Stimulated activated CD4-positive, alpha-beta T cell treated with anti-CD3 and anti-CD28 coated beads, TNF-alpha, amount 100 ng/mL, for 48 hours (primary cell): ENCODE measurements around the gene CAMK1D.
A peak's percentile ranks its signal among the peaks of the same experiment; 100 is the strongest.

Experiments used
- DNase-seq, 3 donors: peaks; one replicate each; pipeline ENCODE4 v3.0.0-alpha.2; 2020; ENCODE audit warnings: low read depth in 3 of 3

Gene CAMK1D

DNA sequence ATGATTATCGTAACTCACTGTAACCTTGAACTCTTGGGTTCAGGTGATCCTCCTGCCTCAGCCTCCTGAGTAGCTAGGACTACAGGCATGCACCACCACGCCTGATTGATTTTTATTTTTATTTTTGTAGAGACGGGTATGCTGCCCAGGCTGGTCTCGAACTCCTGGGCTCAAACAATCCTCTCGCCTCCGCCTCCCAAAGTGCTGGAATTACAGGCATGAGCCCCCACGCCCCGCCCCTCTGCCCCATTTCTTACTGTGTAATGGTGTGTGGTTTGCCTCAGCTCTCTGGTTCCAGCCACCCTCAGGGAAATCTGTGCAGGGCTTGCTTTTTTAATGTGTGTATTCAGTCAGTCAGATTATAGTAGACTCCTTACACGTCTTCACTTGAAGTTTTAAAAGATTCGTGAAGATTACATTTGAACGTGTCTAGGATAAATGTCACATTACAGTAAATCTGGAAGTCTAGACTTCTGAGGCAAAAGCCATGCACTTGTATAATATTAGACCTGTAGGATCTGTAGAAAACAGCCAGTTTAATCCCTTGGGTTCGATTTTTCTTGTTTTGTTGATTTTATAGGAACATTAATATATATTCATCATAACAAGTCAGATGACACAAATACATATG is 276.2 kb downstream of the CAMK1D start:
- no peak for DNase-seq

GRCh38 chr10:12628153-12628552 is 278.8 kb downstream of the CAMK1D start:
- no peak for DNase-seq

- DNase-seq = no peak
Measured at GRCh38 chr10:12628964-12629766, 279.8 kb downstream of the CAMK1D start.

DNA sequence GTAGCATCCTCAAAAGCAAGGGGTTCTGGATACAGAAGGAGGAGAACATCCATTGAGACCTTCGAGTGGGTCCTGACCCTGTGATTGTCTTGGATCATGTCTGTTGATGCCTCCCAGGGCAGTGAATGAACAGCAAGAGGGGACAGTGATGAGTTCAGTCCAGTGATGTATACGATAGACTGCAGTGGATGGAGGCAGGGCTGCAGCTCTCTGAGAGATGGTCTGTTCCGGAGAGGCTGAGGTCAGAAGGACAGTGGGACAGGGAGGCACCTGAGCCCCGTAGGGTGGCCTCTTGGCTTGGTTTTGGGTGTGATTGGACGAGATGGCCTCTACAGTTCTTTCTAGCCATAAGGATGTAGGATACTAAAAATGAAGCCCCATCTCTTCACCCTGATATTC is 280.4 kb downstream of the CAMK1D start:
- DNase-seq = no peak

GRCh38 chr10:12631216-12631615 is 281.9 kb downstream of the CAMK1D start:
- no peak for DNase-seq

DNA sequence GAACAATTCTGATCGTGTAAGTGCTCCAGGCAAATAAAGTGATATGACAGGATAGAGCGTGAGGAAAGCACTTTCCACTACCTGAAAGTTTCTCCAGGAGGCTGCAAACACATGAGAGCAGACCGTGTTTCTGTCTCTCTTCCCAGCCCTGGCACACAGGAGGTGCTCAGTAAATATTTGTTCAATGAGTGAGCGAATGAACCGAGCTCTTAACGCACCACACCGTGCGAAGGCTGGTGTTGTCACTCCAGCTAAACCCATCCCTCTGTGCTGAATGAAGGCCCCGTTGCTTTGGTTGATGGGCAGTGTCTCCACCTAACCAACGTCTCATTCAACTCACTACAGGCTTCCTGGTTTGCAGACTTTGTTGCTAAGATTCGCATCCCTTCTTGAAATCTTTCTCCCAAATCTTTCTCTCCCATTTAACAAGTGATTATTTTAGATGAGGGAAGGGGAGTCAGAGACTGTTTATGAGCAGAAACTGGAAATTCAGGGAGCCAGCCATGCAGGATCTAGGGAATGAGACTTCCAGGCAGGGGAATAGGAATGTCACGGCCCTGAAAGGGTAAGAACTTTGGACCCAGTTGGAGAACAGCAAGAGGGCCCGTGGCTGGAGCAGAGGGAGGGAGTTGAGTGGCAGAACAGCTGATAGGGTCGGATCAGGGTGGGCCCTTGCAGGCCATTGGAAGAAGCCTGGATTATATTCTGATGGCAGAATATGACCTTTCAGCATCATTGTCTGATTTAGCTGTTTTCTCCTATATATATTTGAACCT is 282.6 kb downstream of the CAMK1D start:
- DNase-seq = no peak

DNA sequence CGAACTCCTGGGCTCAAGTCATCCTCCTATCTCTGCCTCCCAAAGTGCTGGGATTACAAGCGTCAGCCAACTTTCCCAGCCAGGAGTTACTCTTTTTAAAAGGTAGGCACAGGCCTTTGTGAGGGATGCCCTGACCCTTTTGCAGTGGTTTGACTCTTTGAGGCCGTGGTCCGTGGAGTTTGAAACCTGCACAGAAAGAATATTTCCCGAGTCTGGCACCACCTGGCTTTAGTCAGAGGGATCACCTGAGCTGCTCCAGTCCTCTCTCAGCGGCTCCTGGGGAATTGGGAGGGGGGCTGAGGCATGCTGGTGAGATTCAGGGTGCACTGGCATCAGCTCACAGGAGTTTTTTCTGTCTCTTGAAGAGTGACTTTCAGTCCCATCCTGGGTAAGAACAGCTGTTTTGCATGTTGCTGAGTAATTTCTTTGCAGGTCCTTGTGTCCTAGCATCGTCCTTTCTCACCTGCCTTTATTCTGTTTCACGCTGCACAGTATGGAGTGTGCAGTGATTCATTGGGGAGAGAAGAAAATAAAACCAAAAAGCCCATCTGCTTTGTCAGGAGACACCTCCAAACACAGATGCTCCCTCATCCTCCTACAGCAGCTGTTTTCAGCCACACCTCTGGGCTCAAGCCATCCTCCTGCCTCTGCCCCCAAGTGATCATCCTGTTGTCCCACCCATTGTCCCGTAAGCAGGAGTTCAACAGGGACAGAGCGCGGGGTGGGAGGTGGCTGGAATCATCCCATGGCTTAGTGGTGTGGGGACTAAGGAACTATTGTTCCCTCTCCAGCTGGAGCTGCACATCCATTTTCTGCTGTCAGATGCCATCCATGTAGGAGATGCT is 284.7 kb downstream of the CAMK1D start:
- no peak for DNase-seq

- no peak for DNase-seq
Measured at GRCh38 chr10:12634621-12634931, 285.2 kb downstream of the CAMK1D start.

- peak in 1 of 3 donors; percentile 31 for DNase-seq
Measured at GRCh38 chr10:12635127-12635541, 285.8 kb downstream of the CAMK1D start.

DNA sequence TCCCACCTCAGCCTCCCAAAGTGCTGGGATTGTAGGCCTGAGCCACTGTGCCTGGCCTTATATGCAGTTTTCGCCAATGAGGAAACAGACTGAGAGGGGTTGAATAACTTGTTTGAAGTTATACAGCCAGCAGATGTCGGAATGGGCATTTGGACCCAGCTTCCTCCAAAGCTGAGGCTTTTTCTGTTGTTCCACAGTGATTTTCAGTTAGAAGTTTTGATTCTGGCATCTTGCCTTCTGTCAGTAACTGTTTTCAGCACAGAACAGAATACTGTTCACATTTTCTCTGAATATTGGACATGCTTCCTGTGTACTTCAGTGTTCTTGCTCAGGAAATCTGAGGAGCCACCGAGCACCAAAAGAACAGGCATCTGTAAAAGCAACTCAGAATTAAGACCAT is 287.2 kb downstream of the CAMK1D start:
- DNase-seq = no peak

DNA sequence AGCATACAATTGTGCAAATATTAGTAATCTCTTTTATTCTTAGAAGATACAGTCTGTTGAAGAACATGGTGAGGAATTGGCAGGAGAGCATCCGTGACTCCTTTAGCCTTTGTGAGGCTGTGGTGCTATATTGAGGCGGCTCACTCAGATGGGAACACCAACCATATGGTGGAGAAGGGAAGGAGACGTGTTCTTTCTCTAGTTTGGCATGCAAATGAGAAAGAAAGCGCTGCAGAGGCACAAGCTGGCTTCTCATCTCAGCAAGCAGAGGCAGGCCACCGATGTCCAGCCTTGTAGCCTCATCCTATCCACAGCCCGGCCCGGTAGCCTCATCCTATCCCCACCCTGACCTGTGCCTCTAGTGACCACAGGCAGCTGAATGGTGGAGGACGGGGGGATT is 288.3 kb downstream of the CAMK1D start:
- no peak for DNase-seq

GRCh38 chr10:12638103-12638502 is 288.8 kb downstream of the CAMK1D start:
- DNase-seq = peak in 1 of 3 donors; percentile 14

- no peak for DNase-seq
Measured at GRCh38 chr10:12638781-12639180, 289.4 kb downstream of the CAMK1D start.

DNA sequence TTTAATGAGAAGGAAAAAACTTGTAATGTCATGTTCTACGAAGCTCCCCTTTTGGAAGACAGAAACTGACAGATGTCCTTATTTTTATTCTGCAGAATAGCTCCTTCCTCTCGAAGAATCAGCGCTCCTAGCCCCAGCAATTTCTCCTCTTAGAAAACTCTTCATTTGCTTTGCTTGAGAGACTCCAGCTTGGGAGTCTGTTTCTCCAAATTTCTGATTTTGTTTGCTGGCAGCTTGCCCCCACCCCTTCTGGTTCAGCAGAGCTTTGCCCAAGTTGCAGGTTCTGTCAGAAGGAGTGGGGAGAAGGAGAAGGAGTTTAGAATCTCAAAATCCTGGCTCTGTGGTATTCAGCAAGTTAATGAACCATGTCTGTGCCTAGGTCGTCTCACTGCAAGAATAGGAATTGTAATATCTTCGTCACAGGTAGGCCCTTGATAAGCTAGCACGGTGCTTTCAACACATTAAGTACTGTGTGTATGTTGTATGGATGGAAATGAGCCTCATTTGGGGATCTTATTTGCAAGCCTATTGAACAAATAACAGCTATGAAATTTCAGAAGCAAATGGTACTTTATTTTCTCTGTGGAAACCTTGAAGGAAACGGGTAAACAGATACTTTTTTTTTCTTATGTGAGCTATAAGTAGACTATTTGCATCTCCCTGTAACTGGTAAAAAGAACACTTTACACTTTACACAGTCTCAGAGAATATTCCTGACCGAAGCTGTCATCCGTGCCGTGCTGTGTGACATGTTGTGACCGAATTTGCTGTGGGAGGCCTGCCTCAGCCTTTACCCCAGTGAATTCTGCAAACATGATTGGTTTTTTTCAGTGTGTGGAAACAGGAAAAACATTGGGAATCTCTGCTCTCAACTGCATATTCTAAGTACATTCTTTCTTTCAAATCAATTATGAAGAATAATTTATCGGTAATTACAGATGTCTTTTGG is 290.9 kb downstream of the CAMK1D start:
- DNase-seq = no peak

GRCh38 chr10:12642036-12642435 is 292.7 kb downstream of the CAMK1D start:
- DNase-seq = no peak

- no peak for DNase-seq
Measured at GRCh38 chr10:12643279-12643678, 293.9 kb downstream of the CAMK1D start.

DNA sequence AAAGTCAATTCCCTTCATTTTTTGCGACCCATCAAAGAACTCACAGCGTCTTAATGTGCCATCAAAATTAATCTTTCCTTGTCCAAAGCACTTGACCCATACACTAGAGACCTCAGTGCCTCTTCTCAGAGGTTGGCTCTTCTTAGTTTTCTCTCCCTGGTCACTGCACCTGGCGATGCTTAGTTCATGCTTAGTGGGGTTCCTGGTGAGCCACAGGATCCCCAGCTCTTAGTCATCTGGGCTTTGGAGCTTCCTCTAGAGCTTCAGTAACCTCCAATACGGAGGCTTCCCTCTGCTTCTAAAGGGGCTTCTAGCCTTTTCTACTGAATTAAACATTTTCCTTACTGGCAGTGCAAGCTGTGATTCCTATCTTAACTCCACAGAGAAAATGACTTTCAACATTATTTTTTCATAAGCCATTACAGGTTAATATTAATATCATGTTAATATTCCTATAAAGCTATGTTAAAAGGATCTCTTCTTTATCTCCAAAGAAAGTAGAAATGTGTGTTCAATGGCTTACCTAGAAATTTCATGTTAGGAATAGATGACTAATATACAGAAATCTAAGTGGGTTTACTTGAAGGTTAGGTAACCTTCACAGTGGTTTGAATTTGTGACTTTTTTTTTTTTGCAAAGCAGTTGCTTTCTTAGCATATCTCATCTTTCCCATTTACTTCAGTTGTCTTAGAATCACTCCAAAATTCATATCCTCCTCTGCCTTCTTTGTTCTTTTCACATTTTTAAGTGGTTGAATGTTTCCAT is 295.2 kb downstream of the CAMK1D start:
- DNase-seq = no peak

GRCh38 chr10:12645449-12645848 is 296.1 kb downstream of the CAMK1D start:
- DNase-seq = no peak

GRCh38 chr10:12649012-12649584 is 299.8 kb downstream of the CAMK1D start:
- DNase-seq = no peak

- DNase-seq = no peak
Measured at GRCh38 chr10:12650122-12650521, 300.8 kb downstream of the CAMK1D start.
